Mesenchymal stem cell (in vitro differentiated cells and primary cell): ENCODE measurements around the gene DOCK3.

Experiments used
- DNase-seq: peaks from one replicate; pipeline ENCODE4 v3.0.0-alpha.2; 2013
- H2AFZ ChIP-seq: one replicate; pipeline ENCODE4 v1.6.1; 2013; ENCODE audit warnings: low read depth, mild to moderate bottlenecking, control low read depth, inconsistent platforms, low read length, moderate library complexity
- H2AK5ac ChIP-seq: 2 replicates; pipeline ENCODE4 v1.6.1; 2013; ENCODE audit warnings: low read length, moderate library complexity, mild to moderate bottlenecking, inconsistent platforms; ENCODE audit not compliant: severe bottlenecking
- H2BK120ac ChIP-seq: one replicate; pipeline ENCODE4 v1.6.1; 2013; ENCODE audit warnings: low read depth, mild to moderate bottlenecking, inconsistent platforms, low read length, moderate library complexity
- H2BK12ac ChIP-seq, 2 experiments: one replicate each; pipeline ENCODE4 v1.6.1; 2013; ENCODE audit warnings: inconsistent platforms in 2 of 2, low read length in 2 of 2, mild to moderate bottlenecking in 2 of 2, moderate library complexity in 2 of 2, control low read depth in 1 of 2
- H2BK15ac ChIP-seq: one replicate; pipeline ENCODE4 v1.6.1; 2013; ENCODE audit warnings: mild to moderate bottlenecking, low read depth, inconsistent platforms; ENCODE audit not compliant: poor library complexity, severe bottlenecking
- H2BK5ac ChIP-seq: 2 replicates; pipeline ENCODE4 v1.6.1; 2013; ENCODE audit warnings: low read depth, mild to moderate bottlenecking, low read length, control low read depth, inconsistent platforms; ENCODE audit not compliant: poor library complexity, severe bottlenecking
- H3K14ac ChIP-seq, 2 experiments: one replicate each; pipeline ENCODE4 v1.6.1; 2013; ENCODE audit warnings: inconsistent platforms in 2 of 2, low read length in 2 of 2, control low read depth in 1 of 2, mild to moderate bottlenecking in 1 of 2, moderate library complexity in 1 of 2
- H3K18ac ChIP-seq, 2 experiments: one replicate each; pipeline ENCODE4 v1.6.1; 2013; ENCODE audit warnings: inconsistent platforms in 2 of 2, low read length in 2 of 2, control low read depth in 1 of 2, low read depth in 1 of 2, mild to moderate bottlenecking in 1 of 2
- H3K23ac ChIP-seq, 2 experiments: one replicate each; pipeline ENCODE4 v1.6.1; 2013; ENCODE audit warnings: inconsistent platforms in 2 of 2, low read length in 2 of 2, mild to moderate bottlenecking in 2 of 2, moderate library complexity in 2 of 2, control low read depth in 1 of 2
- H3K27ac ChIP-seq: 2 replicates; pipeline ENCODE4 v1.5.1; 2013; ENCODE audit warnings: mild to moderate bottlenecking, moderate library complexity, low read length, control low read depth, inconsistent platforms; ENCODE audit not compliant: poor library complexity, severe bottlenecking
- H3K27me3 ChIP-seq, 2 experiments: 2 replicates each; pipeline versions ENCODE4 v1.6.1 to v1.7.0; 2013; ENCODE audit warnings: low read length in 2 of 2, mild to moderate bottlenecking in 2 of 2, moderate library complexity in 2 of 2, control low read depth in 1 of 2, inconsistent platforms in 1 of 2; ENCODE audit not compliant: control insufficient read depth in 1 of 2, insufficient read depth in 1 of 2
- H3K36me3 ChIP-seq, 2 experiments: 2 replicates each; pipeline versions ENCODE4 v1.6.1 to v1.7.0; 2013; ENCODE audit warnings: low read length in 2 of 2, control low read depth in 1 of 2, inconsistent platforms in 1 of 2, low read depth in 1 of 2, mild to moderate bottlenecking in 1 of 2; ENCODE audit not compliant: insufficient read depth in 2 of 2, control insufficient read depth in 1 of 2
- H3K4ac ChIP-seq, 2 experiments: one replicate each; pipeline ENCODE4 v1.6.1; 2013; ENCODE audit warnings: inconsistent platforms in 2 of 2, low read length in 2 of 2, mild to moderate bottlenecking in 2 of 2, moderate library complexity in 2 of 2, control low read depth in 1 of 2, low read depth in 1 of 2
- H3K4me1 ChIP-seq: 2 replicates; pipeline ENCODE4 v1.6.1; 2013; ENCODE audit warnings: low read depth, low read length, control low read depth; ENCODE audit not compliant: control insufficient read depth, insufficient read depth
- H3K4me2 ChIP-seq: 2 replicates; pipeline ENCODE4 v1.6.1; 2013; ENCODE audit warnings: low read length, mild to moderate bottlenecking, inconsistent platforms; ENCODE audit not compliant: poor library complexity, severe bottlenecking
- H3K4me3 ChIP-seq, 2 experiments: 2 replicates each; pipeline versions ENCODE4 v1.5.1 to v1.7.0; 2013; ENCODE audit warnings: low read length in 2 of 2, mild to moderate bottlenecking in 2 of 2, control low read depth in 1 of 2, low read depth in 1 of 2; ENCODE audit not compliant: insufficient read depth in 1 of 2
- H3K79me1 ChIP-seq: replicated peaks from 2 replicates; pipeline ENCODE4 v1.6.1; 2013; ENCODE audit warnings: mild to moderate bottlenecking, control low read depth, low read length, inconsistent platforms; ENCODE audit not compliant: poor library complexity, severe bottlenecking
- H3K9ac ChIP-seq: 2 replicates; pipeline ENCODE4 v1.7.0; 2013; ENCODE audit warnings: mild to moderate bottlenecking, low read length, moderate library complexity
- H3K9me3 ChIP-seq: 2 replicates; pipeline ENCODE4 v1.7.0; 2013; ENCODE audit warnings: mild to moderate bottlenecking, low read length; ENCODE audit not compliant: control insufficient read depth
- H4K8ac ChIP-seq: one replicate; pipeline ENCODE4 v1.6.1; 2013; ENCODE audit warnings: inconsistent platforms, mild to moderate bottlenecking, low read length, moderate library complexity
- H4K91ac ChIP-seq: one replicate; pipeline ENCODE4 v1.6.1; 2013; ENCODE audit warnings: mild to moderate bottlenecking, low read length, inconsistent platforms
- WGBS: methylation state at CpG from one replicate; pipeline ENCODE4 v1.1.7; 2013; ENCODE audit warnings: mixed read lengths; 5-methylcytosine and 5-hydroxymethylcytosine counted together

DOCK3 gene

GRCh38 chr3:50734985-50735384, 60.3 kb downstream of the DOCK3 start:
- Histone ChIP-seq H2AK5ac (no peak overlapping the region), H3K4me3 (no peak overlapping the region), H4K8ac (no peak overlapping the region), H3K18ac (no peak overlapping the region), H3K27ac (no peak overlapping the region), H3K4ac (no peak overlapping the region), H2BK15ac (no peak overlapping the region), H3K27me3 (no peaks in the 10 kb centered on the region), H2BK5ac (no peak overlapping the region), H3K36me3 (no peaks in the 10 kb centered on the region), H3K4me2 (no peak overlapping the region), H3K9me3 (peaks cover 4% of the 10 kb centered on the region), H2BK12ac (no peak overlapping the region), H2BK120ac (no peak overlapping the region), H3K4me1 (no peaks in the 10 kb centered on the region), H4K91ac (no peak overlapping the region), H3K79me1 (no peaks in the 10 kb centered on the region), H3K23ac (no peak overlapping the region), H3K9ac (no peak overlapping the region), H2AFZ (no peak overlapping the region), H3K14ac (no peak overlapping the region)
- no peak for DNase-seq
- 29% methylated on average over 1 of the region's 1 CpG for WGBS

DNA sequence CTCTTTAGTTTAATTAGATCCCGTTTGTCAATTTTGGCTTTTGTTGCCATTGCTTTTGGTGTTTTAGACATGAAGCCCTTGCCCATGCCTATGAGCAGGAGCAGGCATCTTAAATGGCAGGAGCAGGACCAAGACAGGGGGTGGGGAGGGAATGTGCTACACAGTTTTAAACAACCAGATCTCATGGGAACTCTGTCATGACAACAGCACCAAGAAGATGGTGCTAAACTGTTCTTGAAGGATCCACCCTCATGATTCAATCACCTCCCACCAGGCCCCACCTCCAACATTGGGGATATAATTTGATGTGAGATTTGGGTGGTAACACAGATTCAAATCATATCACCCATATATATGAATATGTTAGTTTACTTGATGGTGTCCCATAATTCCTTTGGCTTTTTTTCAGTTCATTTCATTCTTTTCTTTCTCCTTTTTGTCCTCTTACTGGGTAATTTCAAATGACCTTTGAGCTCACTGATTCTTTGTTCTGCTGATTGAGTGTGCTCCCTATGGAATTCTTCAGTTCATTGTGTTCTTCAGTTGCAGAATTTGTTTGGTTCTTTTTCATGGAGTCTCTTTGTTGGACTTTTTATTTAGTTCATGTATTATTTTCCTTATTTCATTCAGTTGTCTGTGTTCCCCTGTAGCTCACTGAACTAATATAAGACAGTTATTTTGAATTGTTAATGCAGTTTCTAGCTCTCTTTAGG, 62.6 kb downstream of the DOCK3 start:
- Histone ChIP-seq H2AK5ac (no peak overlapping the region), H3K79me1 (no peaks in the 10 kb centered on the region), H2BK15ac (no peak overlapping the region), H3K23ac (no peak overlapping the region), H3K9ac (no peak overlapping the region), H3K27ac (no peak overlapping the region), H2BK120ac (no peak overlapping the region), H3K4ac (no peak overlapping the region), H3K9me3 (peaks cover 4% of the 10 kb centered on the region), H3K36me3 (no peaks in the 10 kb centered on the region), H2BK5ac (no peak overlapping the region), H3K27me3 (no peaks in the 10 kb centered on the region), H3K14ac (no peak overlapping the region), H3K4me2 (no peak overlapping the region), H2AFZ (no peak overlapping the region), H4K8ac (no peak overlapping the region), H2BK12ac (no peak overlapping the region), H3K4me1 (no peaks in the 10 kb centered on the region), H4K91ac (no peak overlapping the region), H3K18ac (no peak overlapping the region), H3K4me3 (no peak overlapping the region)
- DNase-seq: no peak
- WGBS: 89% methylated on average over 1 of the region's 1 CpG

- Histone ChIP-seq H4K91ac (no peak overlapping the region), H3K36me3 (no peaks in the 10 kb centered on the region), H3K4me2 (no peak overlapping the region), H3K4ac (no peak overlapping the region), H2BK120ac (no peak overlapping the region), H2AK5ac (no peak overlapping the region), H2BK12ac (no peak overlapping the region), H3K18ac (no peak overlapping the region), H2BK15ac (no peak overlapping the region), H3K9ac (no peak overlapping the region), H3K27ac (no peak overlapping the region), H3K27me3 (no peaks in the 10 kb centered on the region), H2BK5ac (no peak overlapping the region), H3K23ac (no peak overlapping the region), H3K4me3 (peak overlapping the region in 1 of 2 experiments; percentile 4), H3K9me3 (peaks cover 4% of the 10 kb centered on the region), H3K79me1 (no peaks in the 10 kb centered on the region), H3K4me1 (no peaks in the 10 kb centered on the region), H4K8ac (no peak overlapping the region), H2AFZ (no peak overlapping the region), H3K14ac (no peak overlapping the region)
- WGBS: 56% methylated on average over 6 of the region's 6 CpGs
- DNase-seq: no peak
Measured at GRCh38 chr3:50737906-50738598, 63.3 kb downstream of the DOCK3 start.

GRCh38 chr3:50743643-50744042, 68.9 kb downstream of the DOCK3 start:
- Histone ChIP-seq H3K36me3 (no peaks in the 10 kb centered on the region), H2AFZ (no peak overlapping the region), H2AK5ac (no peak overlapping the region), H3K27ac (no peak overlapping the region), H2BK12ac (no peak overlapping the region), H4K8ac (no peak overlapping the region), H3K4me2 (no peak overlapping the region), H2BK15ac (no peak overlapping the region), H3K79me1 (no peaks in the 10 kb centered on the region), H3K18ac (no peak overlapping the region), H3K4ac (no peak overlapping the region), H3K23ac (no peak overlapping the region), H3K9me3 (no peaks in the 10 kb centered on the region), H2BK120ac (no peak overlapping the region), H4K91ac (no peak overlapping the region), H3K9ac (no peak overlapping the region), H2BK5ac (no peak overlapping the region), H3K4me3 (no peak overlapping the region), H3K27me3 (no peaks in the 10 kb centered on the region), H3K4me1 (no peaks in the 10 kb centered on the region), H3K14ac (no peak overlapping the region)
- no peak for DNase-seq
- 50% methylated on average over 1 of the region's 1 CpG for WGBS
